ENCODE measurements around the gene DNM3. TPM values are rescaled to one million over a fixed set of nuclear protein-coding genes. Genes with fewer than 3 reads are reported as not detected.

Gene DNM3
- total and polyA plus RNA-seq, 2 donors (not counting 3 experiments of a cell fraction or from before 2014, with no cell fraction given), result 1.4 to 2.5 TPM

DNA sequence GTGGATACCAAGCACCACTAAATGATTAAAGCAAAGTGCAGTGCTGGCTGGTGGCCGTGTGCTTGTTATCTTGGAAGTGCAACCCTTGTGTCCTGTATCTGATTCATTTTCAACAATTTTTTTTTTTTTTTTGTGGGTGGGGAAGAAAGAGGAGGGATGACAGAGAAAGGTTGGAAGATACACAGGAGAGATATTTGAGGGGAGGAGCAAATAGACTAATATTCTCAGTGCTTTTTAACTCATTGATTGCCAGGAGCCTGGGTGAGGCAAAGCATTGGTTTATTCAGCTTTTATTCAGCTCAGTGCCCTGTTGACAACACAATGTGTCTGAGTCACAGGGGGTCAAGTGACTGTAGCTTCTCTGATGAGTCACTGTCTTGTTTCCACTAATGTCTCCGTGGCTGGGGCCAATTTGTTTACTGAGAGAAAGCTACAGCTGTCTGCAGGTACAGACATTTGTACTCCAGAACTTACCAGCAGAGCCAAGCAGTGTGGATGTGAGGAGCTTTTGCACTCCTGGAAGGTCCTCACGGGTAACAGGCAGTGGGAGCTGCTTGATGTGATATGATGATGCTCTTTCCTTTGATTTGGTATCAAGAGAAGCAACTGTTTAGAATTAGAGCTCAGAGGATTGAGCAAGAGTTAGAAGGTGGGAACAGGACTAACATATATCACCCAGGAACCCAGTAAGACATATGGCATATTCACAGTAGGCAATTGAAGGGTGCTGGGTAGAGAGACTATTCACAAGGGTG lies 23.6 kb upstream of the DNM3 start:
- Histone ChIP-seq H2AFZ (ENCODE audit: low read depth, low read length) (no peak overlapping the region), H3K79me2 (ENCODE audit: control insufficient read depth, insufficient read depth, low read length) (no peaks in the 10 kb centered on the region), H3K4me3 (replicated peaks in 1 of 3; ENCODE audit: insufficient read depth in 1 of 3, low read depth in 1 of 3, low read length in 3 of 3) (no peak overlapping the region), H3K4me1 (ENCODE audit: control insufficient read depth, extremely low read depth, insufficient read depth, low read length) (peaks cover 6% of the 10 kb centered on the region), H3K27ac (ENCODE audit: insufficient read depth, low read depth, low read length) (no peak overlapping the region), H3K4me2 (ENCODE audit: insufficient read depth, low read length) (peak overlapping the region; percentile 8), H3K9ac (replicated peaks; ENCODE audit: extremely low read depth, insufficient read depth, low read length) (no peak overlapping the region), H3K9me1 (replicated peaks; ENCODE audit: control insufficient read depth, extremely low read depth, insufficient read depth, low read length) (no peaks in the 10 kb centered on the region), H3K36me3 (ENCODE audit: control insufficient read depth in 2 of 2, extremely low read depth in 1 of 2, insufficient read depth in 2 of 2, low read length in 2 of 2) (no peaks in the 10 kb centered on the region), H4K20me1 (replicated peaks; ENCODE audit: control insufficient read depth, extremely low read depth, insufficient read depth, low read length) (no peaks in the 10 kb centered on the region), H3K27me3 (ENCODE audit: control insufficient read depth in 2 of 2, insufficient read depth in 2 of 2, low read length in 2 of 2) (peaks cover 0 to 2% of the 10 kb centered on the region in 2 experiments), H3K9me3 (replicated peaks; ENCODE audit: control insufficient read depth, insufficient read depth, low read length) (no peaks in the 10 kb centered on the region)
- peak; percentile 27 for TF ChIP-seq POLR2AphosphoS5 (IDR thresholded peaks at IDR 0.05; ENCODE audit: insufficient read depth, low read depth, low read length)
- no peak for TF ChIP-seq EZH2 (IDR thresholded peaks at IDR 0.05; ENCODE audit: borderline replicate concordance, low read depth, low read length, severe bottlenecking)
- no peak for TF ChIP-seq MYC (IDR thresholded peaks at IDR 0.05; ENCODE audit: low read depth, low read length)
- TF ChIP-seq, protein P1, sequence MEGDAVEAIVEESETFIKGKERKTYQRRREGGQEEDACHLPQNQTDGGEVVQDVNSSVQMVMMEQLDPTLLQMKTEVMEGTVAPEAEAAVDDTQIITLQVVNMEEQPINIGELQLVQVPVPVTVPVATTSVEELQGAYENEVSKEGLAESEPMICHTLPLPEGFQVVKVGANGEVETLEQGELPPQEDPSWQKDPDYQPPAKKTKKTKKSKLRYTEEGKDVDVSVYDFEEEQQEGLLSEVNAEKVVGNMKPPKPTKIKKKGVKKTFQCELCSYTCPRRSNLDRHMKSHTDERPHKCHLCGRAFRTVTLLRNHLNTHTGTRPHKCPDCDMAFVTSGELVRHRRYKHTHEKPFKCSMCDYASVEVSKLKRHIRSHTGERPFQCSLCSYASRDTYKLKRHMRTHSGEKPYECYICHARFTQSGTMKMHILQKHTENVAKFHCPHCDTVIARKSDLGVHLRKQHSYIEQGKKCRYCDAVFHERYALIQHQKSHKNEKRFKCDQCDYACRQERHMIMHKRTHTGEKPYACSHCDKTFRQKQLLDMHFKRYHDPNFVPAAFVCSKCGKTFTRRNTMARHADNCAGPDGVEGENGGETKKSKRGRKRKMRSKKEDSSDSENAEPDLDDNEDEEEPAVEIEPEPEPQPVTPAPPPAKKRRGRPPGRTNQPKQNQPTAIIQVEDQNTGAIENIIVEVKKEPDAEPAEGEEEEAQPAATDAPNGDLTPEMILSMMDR (IDR thresholded peaks at IDR 0.05; ENCODE audit: extremely low read depth in 1 of 2, insufficient read depth in 1 of 2, low read depth in 1 of 2, low read length in 2 of 2), result no peak
- peak; percentile 86 for TF ChIP-seq JUN (IDR thresholded peaks at IDR 0.05; ENCODE audit: borderline replicate concordance, insufficient read depth, insufficient read length, low read depth)
- no peak for TF ChIP-seq POLR2A (IDR thresholded peaks at IDR 0.05; ENCODE audit: low read depth, low read length)
- no peak for TF ChIP-seq GATA2 (IDR thresholded peaks at IDR 0.05; ENCODE audit: insufficient read depth, insufficient read length, low read depth, low read length)
- TF ChIP-seq MAX (IDR thresholded peaks at IDR 0.05; ENCODE audit: insufficient read depth, insufficient read length), result no peak
- TF ChIP-seq FOS (IDR thresholded peaks at IDR 0.05; ENCODE audit: borderline replicate concordance, insufficient read depth, low read length), result peak; percentile 96
- POLR2A ChIA-PET, result interaction anchor here (0.7 kb wide), 1 partner anchor 714 kb away, joined by 4 read pairs; no protein-coding TSS in a partner anchor
- CTCF ChIA-PET, result interaction anchor here (0.7 to 2.0 kb wide), 8 partner anchors 16 to 185 kb away, joined by 3 to 23 read pairs (median 4); partner anchors contain the start of gene DNM3
- peak; percentile 76 for FAIRE-seq
- BruUV-seq (replicated peaks), result no TSS peak
- dilution Hi-C loops (cut with MboI; ENCODE audit: extremely low pct_ligation_motif_present, low sequenced_read_pairs) (no loop called here), intact Hi-C loops (cut with micrococcal nuclease) (loop anchor here (5.0 kb wide), 1 partner anchor 65 kb away; no protein-coding TSS in a partner anchor)
- DNase-seq (ENCODE audit: low read depth, low spot score), result peak; percentile 53
